ENCODE data around the gene SLC2A14. TPM values are rescaled to one million over a fixed set of nuclear protein-coding genes. Genes with fewer than 3 reads are reported as not detected.
"Not testable (repeated sequence)": the region's sequence is repeated elsewhere in the genome, so short reads cannot be mapped to it uniquely, and the experiment has no call there.

The SLC2A14 gene
- total RNA-seq, 2 experiments from 2014 or later, result 0.48 TPM; not detected in 1

GRCh38 chr12:7862301-7862700, 10.4 kb downstream of the SLC2A14 start:
- H3K4me3 ChIP-seq (ENCODE audit: low read depth, low read length, poor library complexity, severe bottlenecking); H4K20me1 ChIP-seq (ENCODE audit: insufficient read depth, low read length); H2AFZ ChIP-seq (ENCODE audit: low read length); BruUV-seq (replicated peaks); H3K4me1 ChIP-seq (ENCODE audit: insufficient read depth, low read length, poor library complexity, severe bottlenecking); H3K9me2 ChIP-seq (ENCODE audit: insufficient read depth, low read length); intact Hi-C loops (cut with micrococcal nuclease; ENCODE audit: unreplicated experiment); DNase-seq (ENCODE audit: low spot score); H3K36me3 ChIP-seq (ENCODE audit: insufficient read depth, low read length); H3K9me3 ChIP-seq (ENCODE audit: low read length); H3K79me2 ChIP-seq (ENCODE audit: insufficient read depth, low read depth, low read length); H3K27ac ChIP-seq (ENCODE audit: low read depth, low read length, poor library complexity, severe bottlenecking); H3K4me2 ChIP-seq (ENCODE audit: low read length): not testable (repeated sequence)
- ChIA-PET CTCF (ENCODE audit: unreplicated experiment) (interaction anchor here (0.6 kb wide), 1 partner anchor 28 kb away, joined by 4 read pairs; no protein-coding TSS in a partner anchor), POLR2A (interaction anchor here (0.7 to 1.3 kb wide), 2 partner anchors 14 to 30 kb away, joined by 3 to 4 read pairs; no protein-coding TSS in a partner anchor)

GRCh38 chr12:7859552-7859951, 13.2 kb downstream of the SLC2A14 start:
- H3K4me1 ChIP-seq (ENCODE audit: insufficient read depth, low read length, poor library complexity, severe bottlenecking), result no peaks in the 10 kb centered on the region
- ChIA-PET POLR2A (no interaction called here), CTCF (ENCODE audit: unreplicated experiment) (interaction anchor here (1.5 kb wide), 1 partner anchor 74 kb away, joined by 5 read pairs; no protein-coding TSS in a partner anchor)
- TF ChIP-seq CTCF (conservative IDR thresholded peaks at IDR 0.05; ENCODE audit: low read length) (no peak), EZH2phosphoT487 (IDR thresholded peaks at IDR 0.05; ENCODE audit: borderline replicate concordance, low read depth, low read length) (no peak)
- H3K79me2 ChIP-seq (ENCODE audit: insufficient read depth, low read depth, low read length), result no peaks in the 10 kb centered on the region
- H3K9me2 ChIP-seq (ENCODE audit: insufficient read depth, low read length), result no peaks in the 10 kb centered on the region
- no peaks in the 10 kb centered on the region for H3K9me3 ChIP-seq (ENCODE audit: low read length)
- H3K4me3 ChIP-seq (ENCODE audit: low read depth, low read length, poor library complexity, severe bottlenecking), result no peak overlapping the region
- no peak overlapping the region for H3K4me2 ChIP-seq (ENCODE audit: low read length)
- intact Hi-C loops (cut with micrococcal nuclease; ENCODE audit: unreplicated experiment), result no loop called here
- DNase-seq (ENCODE audit: low spot score), result no peak
- H2AFZ ChIP-seq (ENCODE audit: low read length), result no peak overlapping the region
- BruUV-seq (replicated peaks), result no TSS peak
- no peaks in the 10 kb centered on the region for H4K20me1 ChIP-seq (ENCODE audit: insufficient read depth, low read length)
- no peaks in the 10 kb centered on the region for H3K36me3 ChIP-seq (ENCODE audit: insufficient read depth, low read length)
- no peak overlapping the region for H3K27ac ChIP-seq (ENCODE audit: low read depth, low read length, poor library complexity, severe bottlenecking)

GRCh38 chr12:7857971-7858370, 14.7 kb downstream of the SLC2A14 start:
- POLR2A ChIA-PET, result no interaction called here
- Histone ChIP-seq H2AFZ (ENCODE audit: low read length) (no peak overlapping the region), H3K9me3 (ENCODE audit: low read length) (no peaks in the 10 kb centered on the region), H3K4me2 (ENCODE audit: low read length) (no peak overlapping the region), H4K20me1 (ENCODE audit: insufficient read depth, low read length) (no peaks in the 10 kb centered on the region), H3K4me1 (ENCODE audit: insufficient read depth, low read length, poor library complexity, severe bottlenecking) (no peaks in the 10 kb centered on the region), H3K9me2 (ENCODE audit: insufficient read depth, low read length) (no peaks in the 10 kb centered on the region), H3K27ac (ENCODE audit: low read depth, low read length, poor library complexity, severe bottlenecking) (no peak overlapping the region), H3K4me3 (ENCODE audit: low read depth, low read length, poor library complexity, severe bottlenecking) (no peak overlapping the region), H3K36me3 (ENCODE audit: insufficient read depth, low read length) (no peaks in the 10 kb centered on the region), H3K79me2 (ENCODE audit: insufficient read depth, low read depth, low read length) (no peaks in the 10 kb centered on the region)
- BruUV-seq (replicated peaks), result no TSS peak
- no peak for DNase-seq (ENCODE audit: low spot score)
- TF ChIP-seq CTCF (conservative IDR thresholded peaks at IDR 0.05; ENCODE audit: low read length) (no peak), EZH2phosphoT487 (IDR thresholded peaks at IDR 0.05; ENCODE audit: borderline replicate concordance, low read depth, low read length) (no peak)
- intact Hi-C loops (cut with micrococcal nuclease; ENCODE audit: unreplicated experiment), result no loop called here
- CTCF ChIA-PET (ENCODE audit: unreplicated experiment), result no interaction called here

Data from OCI-LY7 (cell line).